IPS-NIHi7 (cell line): ENCODE measurements around the gene GPR107.

Experiments used
- DNase-seq: peaks from one replicate; pipeline ENCODE4 v3.0.0; 2012; ENCODE audit warnings: mixed read lengths; ENCODE audit errors: extremely low spot score

The GPR107 gene

DNA sequence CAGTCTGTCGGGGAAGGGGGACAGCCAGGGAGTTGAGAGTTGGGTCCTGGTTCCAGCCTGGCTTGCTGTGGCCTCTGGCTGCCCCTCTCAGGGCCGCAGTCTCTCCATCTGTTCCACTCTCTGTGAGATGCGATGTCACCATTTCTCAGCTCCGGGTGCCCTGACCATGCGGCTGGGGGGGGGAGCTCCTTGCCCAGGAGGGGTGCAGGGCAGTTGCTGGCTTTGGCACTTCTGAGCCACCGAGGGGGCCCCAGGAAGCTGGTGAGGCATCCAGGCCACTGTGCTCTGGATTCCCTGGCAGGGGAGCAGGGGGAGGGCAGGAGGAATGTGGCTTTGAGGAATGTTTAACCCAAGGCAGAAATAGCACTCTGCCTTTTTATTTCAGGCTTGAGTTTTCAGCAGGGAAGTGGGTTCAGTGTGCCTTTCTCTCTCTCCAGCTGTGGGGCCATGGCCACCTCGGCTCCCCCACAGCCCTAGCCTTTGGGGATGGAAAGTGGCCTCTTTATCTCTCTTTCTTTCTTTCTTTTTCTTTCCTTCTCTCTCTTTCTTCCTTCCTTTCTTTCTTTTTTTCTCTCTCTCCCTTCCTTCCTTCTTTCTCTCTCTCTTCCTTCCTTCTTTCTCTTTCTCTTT lies 129.5 kb downstream of the GPR107 start:
- peak; percentile 55 for DNase-seq

DNA sequence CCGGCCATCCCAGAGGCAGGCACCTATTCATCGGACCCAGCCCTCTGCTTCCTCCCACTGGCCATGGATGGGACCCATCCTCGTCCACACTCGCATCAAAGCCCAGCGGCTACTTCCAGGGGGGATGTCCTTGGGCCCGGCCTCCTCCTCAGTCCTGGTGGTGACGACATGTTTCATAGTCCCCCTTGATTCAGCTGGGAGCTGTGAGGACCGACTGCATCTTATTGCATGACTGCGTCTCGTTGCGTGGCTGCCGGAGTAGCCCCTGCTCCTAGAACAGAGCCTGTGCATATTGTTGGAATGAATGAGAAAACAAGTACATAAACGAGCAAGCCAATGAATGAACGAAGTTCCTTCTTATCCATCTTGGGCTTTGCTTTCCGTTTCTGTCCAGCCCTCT lies 131.3 kb downstream of the GPR107 start:
- DNase-seq, result no peak

DNA sequence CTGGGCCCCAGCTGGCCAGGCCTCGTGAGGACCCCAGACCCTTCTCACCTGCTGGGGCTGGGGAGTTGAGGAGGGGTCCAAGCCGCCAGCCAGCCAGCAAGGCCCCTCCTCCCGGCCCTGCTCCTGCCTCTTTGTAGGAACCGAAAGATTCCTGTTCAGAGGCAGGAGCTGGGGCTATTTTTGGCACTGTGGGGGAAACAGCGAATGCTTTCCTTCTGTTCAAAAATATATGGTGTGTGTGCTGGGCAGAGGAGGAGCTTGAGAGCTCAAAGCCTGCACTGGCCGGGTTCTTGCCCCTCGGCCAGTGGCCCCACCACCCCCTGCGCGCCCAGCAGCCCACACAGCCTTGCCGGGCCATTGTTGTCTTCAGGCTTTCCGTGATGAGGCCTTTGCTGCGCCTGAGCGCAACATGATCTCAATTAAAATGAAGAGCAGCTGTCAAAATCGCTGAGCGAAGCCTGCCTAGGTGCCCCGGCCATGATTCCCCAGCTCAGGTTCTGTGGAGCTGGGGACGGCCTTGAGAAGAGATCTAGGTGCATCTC lies 131.9 kb downstream of the GPR107 start:
- no peak for DNase-seq

DNA sequence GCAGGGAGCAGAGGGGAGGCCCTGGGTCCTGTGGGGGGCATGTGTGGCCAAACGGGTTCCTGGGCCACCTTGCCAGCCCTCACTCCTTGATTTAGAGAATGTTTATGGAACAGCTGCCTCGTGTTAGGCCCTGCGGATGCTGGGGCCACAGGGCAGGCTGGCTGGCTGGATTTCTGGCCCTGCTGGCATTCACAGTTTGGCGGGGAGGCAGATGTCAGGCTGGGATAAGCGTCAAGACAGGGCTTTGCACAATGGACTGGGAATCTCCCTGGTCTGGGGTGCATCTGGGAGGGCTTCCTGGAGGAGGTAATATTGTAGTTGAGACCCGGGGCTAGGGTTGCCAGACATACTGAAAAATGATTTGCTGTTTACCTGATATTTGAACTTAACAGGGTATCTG lies 132.3 kb downstream of the GPR107 start:
- DNase-seq, result no peak

- DNase-seq, result peak; percentile 90
Measured at GRCh38 chr9:130186839-130187522, 133.3 kb downstream of the GPR107 start.

DNA sequence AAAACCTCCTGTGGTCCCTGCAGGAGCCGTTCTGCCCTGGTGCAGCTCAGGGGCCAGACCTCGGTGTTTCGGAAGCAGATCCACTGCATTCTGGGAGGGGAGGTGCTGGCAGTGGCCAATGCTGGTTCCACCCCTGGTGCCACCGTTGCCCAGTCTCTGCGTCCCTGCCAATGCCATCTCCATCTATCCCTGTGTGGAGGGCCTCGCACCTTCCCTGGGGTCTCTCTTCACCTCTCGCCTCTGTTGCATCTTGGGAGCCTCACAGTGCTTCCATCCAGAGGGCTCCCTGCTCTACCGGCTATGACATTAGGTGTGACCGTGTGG lies 133.8 kb downstream of the GPR107 start:
- no peak for DNase-seq

- no peak for DNase-seq
Measured at GRCh38 chr9:130188860-130189481, 135.3 kb downstream of the GPR107 start.
